ENCODE measurements around the gene TSPAN7. TPM values are rescaled to one million over a fixed set of nuclear protein-coding genes. Genes with fewer than 3 reads are reported as not detected.

The TSPAN7 gene
- total RNA-seq, 1 experiment from 2014 or later: not detected

DNA sequence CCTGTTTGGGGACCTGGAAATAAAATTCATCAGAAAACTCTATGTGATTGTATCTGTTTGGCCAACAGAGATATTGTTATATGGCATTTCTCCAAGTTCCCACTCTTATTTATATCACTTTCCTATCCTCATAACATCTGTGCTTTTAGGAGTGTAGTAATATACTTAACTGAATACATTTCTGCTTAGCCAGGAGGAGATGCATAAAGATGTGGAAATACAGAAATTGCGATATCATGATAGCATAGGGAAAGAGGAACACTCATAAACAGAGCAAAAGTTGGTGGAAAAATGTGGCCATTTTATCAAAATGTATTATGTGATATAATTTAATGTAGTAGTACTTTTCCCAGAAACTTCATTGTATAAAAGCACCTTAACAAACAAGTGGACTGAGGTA lies 46.1 kb upstream of the TSPAN7 start:
- no TSS peak for BruUV-seq (replicated peaks)
- intact Hi-C loops (cut with micrococcal nuclease): no loop called here
- CTCF ChIA-PET: no interaction called here

GRCh38 chrX:38516196-38516774 lies 45.1 kb upstream of the TSPAN7 start:
- intact Hi-C loops (cut with micrococcal nuclease): no loop called here
- H3K36me3 ChIP-seq (ENCODE audit: low read depth, low read length): no peaks in the 10 kb centered on the region
- ATAC-seq (no peak), DNase-seq (no peak)
- H3K4me3 ChIP-seq (ENCODE audit: low read length): no peak overlapping the region
- H3K27ac ChIP-seq (ENCODE audit: low read length): no peak overlapping the region
- ChIA-PET CTCF (no interaction called here), POLR2A (ENCODE audit: unreplicated experiment) (no interaction called here)
- H2AFZ ChIP-seq (ENCODE audit: low read length): no peak overlapping the region
- no peaks in the 10 kb centered on the region for H3K9me2 ChIP-seq (replicated peaks; ENCODE audit: low read length)
- H3K4me2 ChIP-seq (ENCODE audit: low read length): no peak overlapping the region
- H3K27me3 ChIP-seq (ENCODE audit: low read length): peaks cover 4% of the 10 kb centered on the region; the same call in 1 of the 2 replicates
- TF ChIP-seq EZH2phosphoT487 (IDR thresholded peaks at IDR 0.05; ENCODE audit: borderline replicate concordance, low read length): no peak
- no peak for TF ChIP-seq EZH2 (IDR thresholded peaks at IDR 0.05; ENCODE audit: low read length, unreplicated experiment)
- TF ChIP-seq CTCF (conservative IDR thresholded peaks at IDR 0.05; ENCODE audit: low read depth, low read length): no peak
- no peaks in the 10 kb centered on the region for H3K79me2 ChIP-seq (ENCODE audit: low read length)
- H3K9me3 ChIP-seq (ENCODE audit: low read length): no peaks in the 10 kb centered on the region
- H3K4me1 ChIP-seq (ENCODE audit: insufficient read depth, low read length): no peaks in the 10 kb centered on the region
- no peaks in the 10 kb centered on the region for H3F3A ChIP-seq (ENCODE audit: low read length, unreplicated experiment)
- no peak overlapping the region for H3K9ac ChIP-seq (ENCODE audit: low read length)
- no TSS peak for BruUV-seq (replicated peaks)
- H4K20me1 ChIP-seq (ENCODE audit: low read length): no peaks in the 10 kb centered on the region

More for the DNA sequence above, 46.1 kb upstream of the TSPAN7 start:
- H4K20me1 ChIP-seq (ENCODE audit: low read length): no peaks in the 10 kb centered on the region
- H2AFZ ChIP-seq (ENCODE audit: low read length): no peak overlapping the region
- H3K27ac ChIP-seq (ENCODE audit: low read length): no peak overlapping the region
- H3K9me3 ChIP-seq (ENCODE audit: low read length): no peaks in the 10 kb centered on the region
- no peaks in the 10 kb centered on the region for H3K79me2 ChIP-seq (ENCODE audit: low read length)
- ATAC-seq (no peak), DNase-seq (no peak)
- no peak overlapping the region for H3K4me3 ChIP-seq (ENCODE audit: low read length)
- H3K9ac ChIP-seq (ENCODE audit: low read length): no peak overlapping the region
- H3K36me3 ChIP-seq (ENCODE audit: low read depth, low read length): no peaks in the 10 kb centered on the region
- no peaks in the 10 kb centered on the region for H3F3A ChIP-seq (ENCODE audit: low read length, unreplicated experiment)
- H3K4me2 ChIP-seq (ENCODE audit: low read length): no peak overlapping the region
- TF ChIP-seq EZH2phosphoT487 (IDR thresholded peaks at IDR 0.05; ENCODE audit: borderline replicate concordance, low read length) (no peak), EZH2 (IDR thresholded peaks at IDR 0.05; ENCODE audit: low read length, unreplicated experiment) (no peak), CTCF (conservative IDR thresholded peaks at IDR 0.05; ENCODE audit: low read depth, low read length) (no peak)
- POLR2A ChIA-PET (ENCODE audit: unreplicated experiment): no interaction called here
- H3K4me1 ChIP-seq (ENCODE audit: insufficient read depth, low read length): no peaks in the 10 kb centered on the region
- no peaks in the 10 kb centered on the region for H3K9me2 ChIP-seq (replicated peaks; ENCODE audit: low read length)
- peaks cover 4% of the 10 kb centered on the region; the same call in 1 of the 2 replicates for H3K27me3 ChIP-seq (ENCODE audit: low read length)

- intact Hi-C loops (cut with micrococcal nuclease): no loop called here
- no peaks in the 10 kb centered on the region for H3K9me3 ChIP-seq (ENCODE audit: low read length)
- ChIA-PET CTCF (no interaction called here), POLR2A (ENCODE audit: unreplicated experiment) (no interaction called here)
- H3F3A ChIP-seq (ENCODE audit: low read length, unreplicated experiment): no peaks in the 10 kb centered on the region
- H3K9ac ChIP-seq (ENCODE audit: low read length): no peak overlapping the region
- no peak for ATAC-seq
- no peak overlapping the region for H3K4me2 ChIP-seq (ENCODE audit: low read length)
- BruUV-seq (replicated peaks): no TSS peak
- peaks cover 4% of the 10 kb centered on the region; the same call in 1 of the 2 replicates for H3K27me3 ChIP-seq (ENCODE audit: low read length)
- no peaks in the 10 kb centered on the region for H3K36me3 ChIP-seq (ENCODE audit: low read depth, low read length)
- no peak for TF ChIP-seq EZH2phosphoT487 (IDR thresholded peaks at IDR 0.05; ENCODE audit: borderline replicate concordance, low read length)
- TF ChIP-seq CTCF (conservative IDR thresholded peaks at IDR 0.05; ENCODE audit: low read depth, low read length): no peak
- no peak for TF ChIP-seq EZH2 (IDR thresholded peaks at IDR 0.05; ENCODE audit: low read length, unreplicated experiment)
- no peak overlapping the region for H3K27ac ChIP-seq (ENCODE audit: low read length)
- no peak overlapping the region for H3K4me3 ChIP-seq (ENCODE audit: low read length)
- H2AFZ ChIP-seq (ENCODE audit: low read length): no peak overlapping the region
- H3K79me2 ChIP-seq (ENCODE audit: low read length): no peaks in the 10 kb centered on the region
- H4K20me1 ChIP-seq (ENCODE audit: low read length): no peaks in the 10 kb centered on the region
- DNase-seq: no peak
- H3K9me2 ChIP-seq (replicated peaks; ENCODE audit: low read length): no peaks in the 10 kb centered on the region
- no peaks in the 10 kb centered on the region for H3K4me1 ChIP-seq (ENCODE audit: insufficient read depth, low read length)
Observed at GRCh38 chrX:38519651-38520050, 41.7 kb upstream of the TSPAN7 start.
